Upper lobe of left lung (tissue), 4 donors: Measurements from ENCODE around the gene ADK.

Source experiments
- CTCF ChIP-seq, 6 experiments: fragments of 450-650 bp in 4 of 6; fragments of 200-600 bp in 2 of 6; sonication (generic) in 2 of 6; IDR thresholded peaks; one replicate each; pipeline ENCODE4 v1.5.1; 2016 to 2019; ENCODE audit warnings: antibody characterized with exemption in 6 of 6
- EP300 ChIP-seq, 4 donors: sonication (generic); formaldehyde crosslinking; IDR thresholded peaks; one replicate each; pipeline ENCODE4 v1.5.1; 2017; ENCODE audit warnings: antibody characterized with exemption in 4 of 4, control low read depth in 2 of 4
- POLR2A ChIP-seq, 4 donors: fragments of 450-650 bp; IDR thresholded peaks; one replicate each; pipeline ENCODE4 v1.5.1; 2016 to 2017; ENCODE audit warnings: antibody characterized with exemption in 4 of 4, mild to moderate bottlenecking in 2 of 4
- POLR2AphosphoS5 ChIP-seq, 2 donors: sonication (generic); formaldehyde crosslinking; IDR thresholded peaks; one replicate each; pipeline ENCODE4 v1.5.1; 2017; ENCODE audit warnings: antibody characterized with exemption in 2 of 2

GRCh38 chr10:74433595-74433956, 282.6 kb downstream of the ADK start:
- TF ChIP-seq CTCF (IDR thresholded peaks at IDR 0.05) (no peak), POLR2A (IDR thresholded peaks at IDR 0.05) (no peak), POLR2AphosphoS5 (IDR thresholded peaks at IDR 0.05) (no peak), EP300 (IDR thresholded peaks at IDR 0.05) (no peak)
